Right cardiac atrium (tissue), 5 donors: Measurements from ENCODE around the gene OR8B8. TPM values are rescaled to one million over a fixed set of nuclear protein-coding genes. Genes with fewer than 3 reads are reported as not detected.
"Not testable (repeated sequence)": the region's sequence is repeated elsewhere in the genome, so short reads cannot be mapped to it uniquely, and the experiment has no call there.

Experiments
- ATAC-seq, 2 donors: fragments of 200-7000 bp; cut with Tn5 transposase; one replicate each; pipeline versions ENCODE4 v1.8.0 to v1.9.1; 2020; ENCODE audit warnings: moderate library complexity in 2 of 2, mild to moderate bottlenecking in 1 of 2
- DNase-seq, 3 donors: peaks; one replicate each; pipeline ENCODE4 v3.0.0-alpha.2; 2020
- H3K27ac ChIP-seq: one replicate; pipeline ENCODE4 v1.5.1; 2013; ENCODE audit warnings: mild to moderate bottlenecking, low read length, control low read depth, moderate library complexity
- H3K27me3 ChIP-seq: one replicate; pipeline ENCODE4 v1.6.1; 2013; ENCODE audit not compliant: control insufficient read depth, insufficient read depth
- H3K4me1 ChIP-seq: one replicate; pipeline ENCODE4 v1.6.1; 2013; ENCODE audit warnings: low read length; ENCODE audit not compliant: control insufficient read depth, insufficient read depth
- H3K4me3 ChIP-seq: one replicate; pipeline ENCODE4 v1.5.1; 2013; ENCODE audit warnings: low read length, control low read depth
- H3K9me3 ChIP-seq: one replicate; pipeline ENCODE4 v1.6.1; 2013; ENCODE audit warnings: low read length; ENCODE audit not compliant: control insufficient read depth
- WGBS: extraction: QIAGEN DNeasy Blood & Tissue Kit; methylation state at CpG from one replicate; pipeline ENCODE4 v1.1.7; 2013; 5-methylcytosine and 5-hydroxymethylcytosine counted together
- intact Hi-C, 4 donors: fragments of 100-400 bp; cut with DNase I; formaldehyde crosslinking; loops; one replicate each; pipeline versions ENCODE4 v1.11.0 to v1.14.0; 2022 to 2023
- polyA plus RNA-seq: library from polyadenylated mRNA; stranded (reverse); fragments of 200-250 nt; gene quantifications from one replicate; pipeline ENCODE4 v1.2.3, GENCODE V29; 2013
- total RNA-seq, 4 donors: library from RNA; stranded (reverse); fragmentation: NEBNext Ultra II Directional; extraction: Animal tissue kit (Norgen Biotek cat#: 25700); gene quantifications; one replicate each; pipeline ENCODE4 v1.2.1, GENCODE V29; 2021
- donor health status: healthy with polysubstance abuse.
- donor health status: DM: no; HTN: yes; CAD: no.
- donor health status: DM: no; HTN: no; CAD: no.
- donor health status: DM: no; HTN: yes; CAD: no; lungs with severe emphysema.
- donor health status: DM: yes; HTN: yes; CAD: no.

OR8B8 gene
- total and polyA plus RNA-seq, 5 donors: 0.06 to 0.20 TPM; not detected in 3

- Histone ChIP-seq H3K4me1 (no peaks in the 10 kb centered on the region), H3K4me3 (no peak overlapping the region), H3K9me3 (no peaks in the 10 kb centered on the region), H3K27ac (no peak overlapping the region), H3K27me3 (no peaks in the 10 kb centered on the region)
- intact Hi-C loops: no loop called here
- DNase-seq: no peak
- WGBS: 60% methylated on average over 7 of the region's 7 CpGs
- ATAC-seq: no peak
These were observed 4.0 kb downstream of the OR8B8 start for GRCh38 chr11:124441519-124441918.

DNA sequence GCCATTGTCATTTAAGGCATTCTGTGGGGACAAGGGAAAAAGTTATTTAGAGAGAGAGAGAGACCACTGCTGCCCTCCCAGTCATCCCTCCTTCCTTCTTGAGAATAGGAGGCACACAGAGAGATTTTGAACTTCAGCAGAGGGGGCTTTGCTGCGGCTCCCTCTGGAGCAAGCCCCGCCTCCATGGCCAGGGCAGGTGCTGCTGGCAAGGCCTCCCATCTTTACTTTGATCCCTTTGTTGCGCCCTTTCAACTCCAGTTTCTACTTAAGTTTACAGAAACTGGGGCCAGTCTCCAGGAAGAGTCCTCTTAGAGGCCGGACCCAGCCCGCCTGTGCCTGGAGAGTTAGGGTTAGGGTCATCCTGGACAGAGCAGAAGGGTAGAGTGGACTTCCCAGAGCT lies 4.4 kb downstream of the OR8B8 start:
- intact Hi-C loops: no loop called here
- H3K4me1 ChIP-seq: no peaks in the 10 kb centered on the region
- H3K9me3 ChIP-seq: no peaks in the 10 kb centered on the region
- no peak for DNase-seq
- H3K4me3 ChIP-seq: no peak overlapping the region
- WGBS: 89% methylated on average over 5 of the region's 5 CpGs
- no peak overlapping the region for H3K27ac ChIP-seq
- no peaks in the 10 kb centered on the region for H3K27me3 ChIP-seq
- no peak for ATAC-seq

DNA sequence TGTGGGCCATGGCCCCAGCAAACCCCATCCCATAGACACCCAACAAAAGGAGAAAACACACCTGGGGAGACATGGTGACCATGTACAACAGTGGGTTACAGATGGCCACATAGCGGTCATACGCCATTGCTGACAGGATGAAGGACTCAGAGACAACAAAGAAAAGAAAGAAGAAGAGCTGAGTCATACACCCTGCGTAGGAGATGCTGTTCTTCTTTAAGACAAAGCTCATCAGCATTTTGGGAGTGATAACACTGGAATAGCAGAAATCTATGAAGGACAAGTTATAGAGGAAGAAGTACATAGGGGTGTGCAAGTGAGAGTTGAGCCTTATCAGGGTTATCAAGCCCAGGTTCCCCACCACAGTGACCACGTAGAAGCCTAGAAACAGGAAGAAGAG lies 4.9 kb downstream of the OR8B8 start:
- no peak overlapping the region for H3K27ac ChIP-seq
- intact Hi-C loops: no loop called here
- H3K27me3 ChIP-seq: no peaks in the 10 kb centered on the region
- H3K4me1 ChIP-seq: no peaks in the 10 kb centered on the region
- no peaks in the 10 kb centered on the region for H3K9me3 ChIP-seq
- 81% methylated on average over 4 of the region's 4 CpGs for WGBS
- no peak for DNase-seq
- ATAC-seq: no peak
- H3K4me3 ChIP-seq: no peak overlapping the region

GRCh38 chr11:124434699-124435098 lies 10.8 kb downstream of the OR8B8 start:
- intact Hi-C loops: no loop called here
- DNase-seq: no peak

GRCh38 chr11:124429599-124429998 lies 15.9 kb downstream of the OR8B8 start:
- no peaks in the 10 kb centered on the region for H3K4me1 ChIP-seq
- H3K27me3 ChIP-seq: no peaks in the 10 kb centered on the region
- 81% methylated on average over 2 of the region's 2 CpGs for WGBS
- no peaks in the 10 kb centered on the region for H3K9me3 ChIP-seq
- H3K27ac ChIP-seq: no peak overlapping the region
- ATAC-seq (no peak), DNase-seq (no peak)
- intact Hi-C loops: no loop called here
- H3K4me3 ChIP-seq: no peak overlapping the region

More at GRCh38 chr11:124434699-124435098, 10.8 kb downstream of the OR8B8 start:
- Histone ChIP-seq H3K9me3 (no peaks in the 10 kb centered on the region), H3K4me1 (no peaks in the 10 kb centered on the region), H3K4me3 (no peak overlapping the region), H3K27me3 (no peaks in the 10 kb centered on the region), H3K27ac (no peak overlapping the region)
- ATAC-seq: peak; percentile 60 to 66
- WGBS: 76% methylated on average over 2 of the region's 2 CpGs

DNA sequence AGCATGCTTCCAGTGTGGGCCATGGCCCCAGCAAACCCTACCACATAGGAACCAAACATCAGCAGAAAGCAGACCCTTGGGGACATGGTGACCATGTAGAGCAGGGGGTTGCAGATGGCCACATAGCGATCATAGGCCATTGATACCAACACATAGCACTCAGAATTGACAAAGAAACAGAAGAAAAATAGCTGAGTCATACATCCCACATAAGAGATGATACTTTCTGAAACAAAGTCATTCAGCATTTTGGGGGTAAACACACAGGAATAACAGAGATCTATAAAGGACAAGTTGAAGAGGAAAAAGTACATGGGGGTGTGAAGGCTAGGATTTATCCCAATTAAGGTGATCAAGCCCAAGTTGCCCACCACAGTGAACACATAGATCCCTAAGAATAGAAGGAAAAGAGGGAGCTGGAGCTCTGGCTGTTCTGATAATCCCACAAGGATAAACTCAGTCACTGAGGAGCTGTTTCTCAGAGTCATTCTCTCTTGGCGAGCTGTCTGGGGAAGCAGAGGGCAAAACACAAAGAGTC lies 21.0 kb downstream of the OR8B8 start, which contains the start of gene OR8B4:
Gene OR8B4 (minus strand): TSS at position 488 of the 538 bp plus-strand sequence. CDS start 0 bp downstream, at position 488.
- no peak for ATAC-seq
- no peak for DNase-seq
- intact Hi-C loops: no loop called here

GRCh38 chr11:124421043-124421442 lies 24.5 kb downstream of the OR8B8 start:
- DNase-seq (no peak), ATAC-seq (no peak)
- H3K4me1 ChIP-seq: no peaks in the 10 kb centered on the region
- no peaks in the 10 kb centered on the region for H3K9me3 ChIP-seq
- intact Hi-C loops: no loop called here
- no peaks in the 10 kb centered on the region for H3K27me3 ChIP-seq
- no peak overlapping the region for H3K4me3 ChIP-seq
- WGBS: 82% methylated on average over 4 of the region's 4 CpGs
- H3K27ac ChIP-seq: no peak overlapping the region

More for the DNA sequence above, 21.0 kb downstream of the OR8B8 start, which contains the start of gene OR8B4:
- no peak within 1 kb of the TSS for H3K4me3 ChIP-seq
- no peaks in the 10 kb centered on the region for H3K27me3 ChIP-seq
- H3K9me3 ChIP-seq: no peaks in the 10 kb centered on the region
- no peak within 1 kb of the TSS for H3K27ac ChIP-seq
- 95% methylated on average over 2 of the region's 2 CpGs for WGBS
- H3K4me1 ChIP-seq: no peaks in the 10 kb centered on the region

GRCh38 chr11:124415356-124415923 lies 30.1 kb downstream of the OR8B8 start:
- 18% methylated on average over 5 of the region's 5 CpGs for WGBS
- H3K4me3 ChIP-seq: no peak overlapping the region
- intact Hi-C loops: loop anchor here in 3 of 4 donors (2.0 to 5.0 kb wide), 2 partner anchors 172 to 173 kb away; no protein-coding TSS in a partner anchor
- H3K27ac ChIP-seq: no peak overlapping the region
- H3K9me3 ChIP-seq: no peaks in the 10 kb centered on the region
- no peaks in the 10 kb centered on the region for H3K4me1 ChIP-seq
- ATAC-seq: no peak
- H3K27me3 ChIP-seq: no peaks in the 10 kb centered on the region
- DNase-seq: no peak

DNA sequence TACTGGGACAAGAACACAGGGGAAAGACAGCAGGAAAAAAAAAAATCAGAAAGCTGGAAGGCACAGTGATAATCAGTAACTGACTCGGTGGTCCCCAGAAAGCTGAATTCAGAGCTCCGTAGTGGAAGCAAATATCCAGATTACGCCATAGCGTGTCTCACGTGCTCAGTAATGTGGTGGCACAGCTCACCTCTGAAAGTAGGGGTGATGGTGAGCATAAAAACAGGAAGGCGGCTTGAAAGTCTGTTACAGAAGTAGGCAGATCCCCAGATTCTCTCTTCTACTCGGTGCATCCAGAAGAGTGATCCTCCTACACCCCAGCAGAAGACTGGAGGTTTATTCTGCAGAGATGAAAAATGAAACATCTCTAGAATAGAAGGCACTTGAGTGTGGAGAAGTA lies 35.6 kb downstream of the OR8B8 start:
- DNase-seq (no peak), ATAC-seq (no peak)
- no peaks in the 10 kb centered on the region for H3K9me3 ChIP-seq
- H3K27ac ChIP-seq: no peak overlapping the region
- H3K4me1 ChIP-seq: no peaks in the 10 kb centered on the region
- H3K27me3 ChIP-seq: no peaks in the 10 kb centered on the region
- WGBS: 83% methylated on average over 7 of the region's 7 CpGs
- intact Hi-C loops: loop anchor here in 2 of 4 donors (5.0 to 10.0 kb wide), 2 partner anchors 172 to 425 kb away; no protein-coding TSS in a partner anchor
- no peak overlapping the region for H3K4me3 ChIP-seq

DNA sequence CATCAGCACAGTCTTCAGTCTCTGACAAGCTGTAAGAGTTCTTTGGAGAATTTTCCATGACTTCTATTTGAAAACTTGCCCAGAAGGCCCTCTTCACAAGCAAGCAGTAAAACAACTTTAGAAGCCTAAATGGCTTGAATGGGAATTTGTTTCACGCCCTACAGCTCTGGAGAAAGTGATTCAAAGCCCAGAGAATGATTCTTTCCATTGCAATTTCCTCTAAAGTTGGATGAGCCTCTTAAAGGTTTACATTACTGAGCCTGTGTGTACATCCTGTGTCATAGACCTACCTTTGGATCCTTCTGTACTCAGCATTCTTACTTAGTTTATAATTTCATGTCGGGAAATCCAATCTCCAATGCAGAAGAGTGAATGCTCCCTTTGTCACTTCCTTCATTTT lies 39.9 kb downstream of the OR8B8 start:
- ATAC-seq (no peak), DNase-seq (no peak)
- no peak overlapping the region for H3K27ac ChIP-seq
- 60% methylated on average over 2 of the region's 2 CpGs for WGBS
- no peak overlapping the region for H3K4me3 ChIP-seq
- no peaks in the 10 kb centered on the region for H3K9me3 ChIP-seq
- intact Hi-C loops: loop anchor here in 1 of 4 donors (10.0 kb wide), 1 partner anchor 429 kb away; no protein-coding TSS in a partner anchor
- no peaks in the 10 kb centered on the region for H3K4me1 ChIP-seq
- H3K27me3 ChIP-seq: no peaks in the 10 kb centered on the region

DNA sequence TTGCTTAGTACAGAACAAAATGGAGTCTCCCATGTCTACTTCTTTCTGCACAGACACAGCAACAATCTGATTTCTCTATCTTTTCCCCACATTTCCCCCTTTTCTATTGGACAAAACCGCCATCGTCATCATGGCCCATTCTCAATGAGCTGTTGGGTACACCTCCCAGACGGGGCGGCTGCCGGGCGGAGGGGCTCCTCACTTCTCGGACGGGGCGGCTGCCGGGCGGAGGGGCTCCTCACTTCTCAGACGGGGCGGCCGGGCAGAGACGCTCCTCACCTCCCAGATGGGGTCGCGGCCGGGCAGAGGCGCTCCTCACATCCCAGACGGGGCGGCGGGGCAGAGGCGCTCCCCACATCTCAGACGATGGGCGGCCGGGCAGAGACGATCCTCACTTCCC lies 42.3 kb downstream of the OR8B8 start:
- not testable (repeated sequence) for H3K27me3 ChIP-seq, H3K4me3 ChIP-seq, H3K4me1 ChIP-seq, H3K27ac ChIP-seq, H3K9me3 ChIP-seq, ATAC-seq, DNase-seq
- 94% methylated on average over 25 of the region's 27 CpGs for WGBS
- intact Hi-C loops: loop anchor here in 1 of 4 donors (10.0 kb wide), 1 partner anchor 432 kb away; no protein-coding TSS in a partner anchor
